Tongue (tissue), 2 donors: ENCODE data around the gene RFX4. TPM values are rescaled to one million over a fixed set of nuclear protein-coding genes. Genes with fewer than 3 reads are reported as not detected.
A peak's percentile ranks its signal among the peaks of the same experiment; 100 is the strongest.

Source experiments
- DNase-seq: peaks from one replicate; pipeline ENCODE4 v3.0.0-alpha.2; 2015
- total RNA-seq: library from RNA; depleted of rRNA; stranded (reverse); fragments of >200 nt; gene quantifications from one replicate; pipeline ENCODE4 v1.2.3, GENCODE V29; 2014

RFX4 gene
- 0.21 TPM for total RNA-seq

DNA sequence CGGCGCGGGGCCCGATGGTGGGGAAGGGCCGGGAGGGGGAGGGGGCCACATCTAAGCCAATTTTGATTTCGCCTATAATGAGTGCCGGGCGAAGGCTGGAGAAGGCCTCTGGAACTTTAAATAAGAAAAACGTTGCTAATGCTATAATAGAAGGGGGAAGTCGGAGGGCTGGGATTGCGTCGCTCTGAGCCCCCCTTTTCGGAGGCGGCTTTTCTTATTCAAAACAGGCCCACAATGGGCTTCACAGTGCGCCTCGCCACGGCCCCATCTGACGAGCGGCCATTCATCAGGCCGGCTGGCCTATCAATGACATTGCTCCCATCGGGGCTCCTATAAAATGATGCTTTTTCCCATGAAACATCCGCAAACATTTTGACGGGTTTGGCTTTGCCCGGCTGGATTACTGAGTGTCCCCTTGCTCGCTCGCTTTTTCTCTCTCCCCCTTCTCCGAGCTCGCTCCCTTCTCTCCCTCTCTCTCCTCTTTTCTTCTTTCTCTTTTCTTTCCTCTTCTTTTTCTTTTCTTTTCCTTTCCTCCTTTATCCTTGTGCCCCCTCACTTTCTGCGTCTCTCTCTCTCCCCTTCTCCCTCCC is at the start of gene RFX4:
Gene RFX4, plus strand, starts transcription at position 364 of the 590 bp plus-strand sequence. CDS start 317 bp downstream, outside the sequence.
- peak; percentile 18 for DNase-seq

DNA sequence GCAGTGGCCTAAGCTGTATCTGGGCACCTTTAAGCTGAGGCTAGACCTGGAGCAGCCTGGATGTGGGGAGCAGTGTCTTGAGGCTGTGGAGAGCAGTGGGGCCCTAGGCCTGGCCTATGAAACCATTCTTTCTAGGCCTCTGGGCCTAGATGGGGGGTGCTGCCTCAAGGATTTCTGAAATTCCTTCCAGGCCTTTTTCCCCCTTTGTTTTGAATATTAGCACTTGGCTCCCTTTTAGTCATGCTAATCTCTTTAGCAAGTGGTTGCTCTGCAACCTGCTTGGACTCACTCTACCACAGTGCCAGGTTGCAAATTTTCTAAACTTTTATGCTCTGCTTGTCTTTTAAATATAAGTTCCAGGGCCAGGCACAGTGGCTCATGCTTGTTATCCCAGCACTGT is 41.6 kb upstream of the RFX4 start:
- no peak for DNase-seq

DNA sequence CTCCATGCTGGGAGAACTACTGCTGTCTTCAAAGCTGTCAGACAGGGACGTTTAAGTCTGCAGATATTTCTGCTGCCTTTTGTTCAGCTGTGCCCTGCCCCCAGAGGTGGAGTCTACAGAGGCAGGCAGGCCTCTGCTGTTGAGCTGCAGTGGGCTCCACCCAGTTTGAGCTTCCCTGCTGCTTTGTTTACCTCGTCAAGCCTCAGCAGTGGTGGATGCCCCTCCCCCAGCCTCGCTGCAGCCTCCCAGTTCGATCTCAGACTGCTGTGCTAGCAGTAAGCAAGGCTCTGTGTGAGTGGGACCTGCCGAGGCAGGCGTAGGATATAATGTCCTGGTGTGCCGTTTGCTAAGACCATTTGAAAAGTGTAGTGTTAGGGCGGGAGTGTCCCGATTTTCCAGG is 31.4 kb upstream of the RFX4 start:
- DNase-seq, result no peak

DNA sequence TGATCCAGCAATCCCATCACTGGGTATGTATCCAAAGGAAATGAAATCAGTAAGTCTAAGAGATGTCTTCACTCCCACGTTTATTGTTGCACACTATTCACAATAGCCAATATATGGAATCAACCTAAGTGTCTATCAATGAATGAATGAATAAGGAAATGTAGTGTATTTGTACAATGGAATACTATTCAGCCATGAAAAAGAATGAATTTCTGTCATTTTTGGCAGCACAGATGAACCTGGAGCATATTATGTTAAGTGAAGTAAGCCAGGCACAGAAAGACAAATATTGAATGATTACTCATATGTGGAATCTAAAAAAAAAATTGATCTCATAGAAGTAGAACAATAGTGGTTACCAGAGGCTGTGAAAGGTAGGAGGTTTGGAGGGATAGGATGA is 30.6 kb upstream of the RFX4 start:
- DNase-seq, result no peak

DNA sequence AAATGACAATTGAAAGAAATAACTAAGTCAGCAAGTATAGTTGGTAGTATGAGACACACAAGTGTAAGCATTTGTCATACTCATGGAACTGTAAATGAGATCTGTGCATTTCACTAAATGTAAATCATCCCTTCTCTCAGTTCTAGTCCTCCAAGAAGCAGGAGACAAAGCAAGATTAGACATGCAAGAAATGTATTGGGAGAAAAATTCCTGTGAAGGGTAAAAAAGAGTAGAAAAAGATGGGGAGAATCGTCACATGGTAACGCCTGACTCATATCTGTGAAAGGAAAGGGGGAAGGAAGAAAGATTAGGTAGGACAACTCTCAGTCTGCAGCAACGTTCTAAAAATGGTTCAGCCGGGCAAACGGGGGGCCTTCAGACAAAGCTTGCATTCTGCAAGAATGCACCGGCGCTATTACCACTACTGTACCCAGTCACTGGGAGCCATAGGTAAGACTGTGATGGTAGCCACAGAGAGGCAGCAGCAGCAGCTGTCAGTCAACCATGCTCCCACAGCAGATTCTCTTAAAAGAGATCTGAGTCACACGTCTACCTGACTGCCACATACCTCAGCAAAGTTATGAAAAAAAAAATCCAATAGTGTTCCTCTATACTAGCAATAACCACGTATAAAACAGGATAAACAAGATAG is 18.0 kb upstream of the RFX4 start:
- no peak for DNase-seq

DNA sequence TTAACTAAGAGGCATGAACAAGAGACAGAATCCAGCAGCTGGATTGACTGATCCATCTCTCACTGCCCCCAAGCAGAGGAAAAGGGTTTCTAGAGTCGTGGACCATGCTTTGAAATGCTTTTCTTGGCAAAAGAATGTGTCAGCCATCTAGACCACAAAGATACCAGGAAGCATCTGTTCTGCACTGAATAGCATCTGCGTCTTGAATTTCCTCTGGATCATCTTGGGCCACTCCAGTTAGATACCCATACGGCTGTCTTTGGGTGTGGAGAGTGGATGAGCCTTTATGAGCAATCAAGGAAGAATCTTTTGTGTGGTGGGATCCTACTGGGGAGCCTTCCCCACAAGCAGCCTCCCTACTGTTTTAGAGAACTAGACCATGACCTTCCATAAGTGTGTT is 16.0 kb upstream of the RFX4 start:
- DNase-seq, result no peak

DNA sequence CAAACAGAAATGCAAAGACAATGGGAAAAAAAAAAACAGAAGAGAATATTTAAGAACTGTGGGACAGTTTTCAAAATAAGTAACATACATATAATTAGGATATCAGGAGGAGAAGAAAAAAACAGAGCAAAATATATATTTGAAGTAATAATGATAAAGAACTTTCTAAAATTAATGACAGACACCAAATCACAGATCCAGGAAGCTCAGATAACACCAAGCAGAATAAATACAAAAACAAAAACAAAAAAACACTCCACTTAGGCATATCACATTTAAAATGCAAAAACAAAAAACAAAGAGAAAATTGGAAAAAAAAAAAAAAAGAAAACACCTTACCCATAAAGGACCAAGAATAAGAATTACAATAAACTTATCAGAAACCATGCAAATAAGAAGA is 9.6 kb upstream of the RFX4 start:
- no peak for DNase-seq

DNA sequence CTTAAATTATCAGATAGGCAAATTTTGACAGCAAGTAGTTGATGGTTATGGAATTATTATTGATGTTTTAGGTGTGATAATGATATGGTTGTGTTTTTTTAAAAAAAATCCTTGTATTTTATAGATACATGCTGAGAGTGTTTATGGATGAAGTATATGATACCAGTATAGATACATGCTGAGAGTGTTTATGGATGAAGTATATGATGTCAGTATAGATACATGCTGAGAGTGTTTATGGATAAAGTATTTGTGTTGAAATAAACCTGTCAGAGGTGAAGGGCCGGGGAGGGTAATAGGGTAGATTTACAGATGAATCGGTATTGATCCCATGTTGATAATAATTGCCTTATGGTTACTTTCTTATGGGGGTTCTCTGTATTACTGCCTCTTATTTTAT is 6.0 kb upstream of the RFX4 start:
- no peak for DNase-seq

DNA sequence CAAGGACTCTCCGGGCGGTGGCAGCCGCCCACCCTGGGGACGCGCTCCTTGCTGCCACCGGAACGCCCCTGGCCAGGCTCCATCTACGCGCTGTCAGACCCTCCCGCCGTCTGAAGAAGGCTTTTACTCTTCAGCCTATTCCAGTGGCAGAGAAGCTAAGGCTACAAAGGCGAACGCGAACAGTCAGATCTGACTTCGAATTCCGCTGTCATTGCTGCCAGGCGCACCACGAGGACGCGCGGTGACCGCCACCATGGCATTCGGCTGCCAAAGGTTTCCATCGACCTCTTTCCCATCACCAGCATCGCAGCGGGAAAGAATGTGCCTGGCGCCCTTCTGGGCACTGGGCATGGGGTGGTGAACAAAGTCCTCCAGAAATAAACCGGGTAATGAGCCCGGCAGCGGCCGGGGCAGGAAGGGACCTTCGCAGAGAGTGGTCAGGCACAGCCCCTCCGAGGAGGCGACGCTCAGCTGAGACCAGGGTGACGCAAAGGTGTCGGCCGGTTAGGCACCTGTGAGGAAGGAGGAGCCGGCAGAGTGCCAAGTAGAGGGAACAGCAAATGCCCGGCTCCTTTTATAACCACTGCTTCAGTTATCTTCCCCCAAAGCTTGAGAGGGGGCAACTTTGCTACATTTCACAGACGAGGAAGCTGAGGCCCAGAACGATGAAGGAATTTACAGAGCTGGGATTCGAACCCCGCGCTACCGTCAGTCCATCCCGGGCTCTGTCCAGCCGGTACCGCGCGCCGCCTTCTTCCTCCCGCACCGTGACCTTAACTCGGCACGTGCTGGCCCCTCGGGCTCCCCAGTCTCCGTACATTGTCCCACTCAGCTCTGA is 1.9 kb upstream of the RFX4 start:
- DNase-seq, result no peak

DNA sequence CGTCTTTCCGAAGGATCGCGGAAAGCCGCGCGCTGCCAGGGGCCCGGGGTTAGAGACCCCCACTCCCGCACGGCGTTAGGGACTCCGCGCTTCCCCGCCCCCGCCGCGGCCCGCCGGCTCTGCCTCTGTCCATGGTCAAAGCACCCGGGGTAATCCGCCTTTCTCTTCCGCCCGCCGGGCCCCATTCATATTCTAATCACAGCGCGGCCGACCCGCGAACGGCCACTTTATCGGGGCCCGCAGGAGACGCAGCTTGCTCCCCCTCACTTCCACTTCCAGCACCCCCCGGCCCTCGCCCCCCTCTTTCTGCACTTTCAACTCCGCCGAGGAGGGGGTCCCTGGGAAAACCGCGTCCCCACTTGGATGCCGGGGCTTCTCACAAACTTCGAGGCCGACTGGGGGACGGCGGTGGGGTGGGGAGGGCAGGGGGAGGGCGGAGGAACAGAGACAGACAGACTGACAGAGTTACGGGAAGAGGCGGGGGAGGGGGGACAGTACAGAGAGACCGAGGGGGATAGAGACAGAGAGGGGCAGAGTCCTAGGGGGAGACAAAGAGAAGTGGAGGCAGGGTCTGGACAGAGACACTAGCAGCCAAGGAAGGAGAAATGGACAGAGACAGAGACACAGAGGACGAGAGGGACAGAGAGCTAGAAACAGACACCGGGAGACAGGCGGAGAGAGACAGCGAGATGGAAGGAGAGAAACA is 1.1 kb upstream of the RFX4 start:
- peak; percentile 43 for DNase-seq

DNA sequence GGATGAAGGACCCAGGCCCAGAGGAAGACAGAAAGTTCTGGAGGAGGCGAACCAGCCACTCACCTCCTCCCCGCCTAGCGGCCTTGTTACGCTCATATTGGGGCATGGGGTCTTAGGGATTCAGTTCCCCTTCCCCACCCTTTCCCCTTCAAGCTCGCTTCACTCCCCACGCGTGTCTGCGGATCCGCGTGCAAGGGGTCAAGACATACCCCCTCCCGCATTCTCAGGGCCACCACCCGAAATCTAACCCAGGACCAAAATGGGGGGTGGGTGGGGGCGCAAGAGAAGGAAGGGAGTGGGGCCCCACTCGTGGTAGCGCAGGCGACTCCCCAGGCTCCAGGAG is 584 bp upstream of the RFX4 start:
- no peak for DNase-seq

DNA sequence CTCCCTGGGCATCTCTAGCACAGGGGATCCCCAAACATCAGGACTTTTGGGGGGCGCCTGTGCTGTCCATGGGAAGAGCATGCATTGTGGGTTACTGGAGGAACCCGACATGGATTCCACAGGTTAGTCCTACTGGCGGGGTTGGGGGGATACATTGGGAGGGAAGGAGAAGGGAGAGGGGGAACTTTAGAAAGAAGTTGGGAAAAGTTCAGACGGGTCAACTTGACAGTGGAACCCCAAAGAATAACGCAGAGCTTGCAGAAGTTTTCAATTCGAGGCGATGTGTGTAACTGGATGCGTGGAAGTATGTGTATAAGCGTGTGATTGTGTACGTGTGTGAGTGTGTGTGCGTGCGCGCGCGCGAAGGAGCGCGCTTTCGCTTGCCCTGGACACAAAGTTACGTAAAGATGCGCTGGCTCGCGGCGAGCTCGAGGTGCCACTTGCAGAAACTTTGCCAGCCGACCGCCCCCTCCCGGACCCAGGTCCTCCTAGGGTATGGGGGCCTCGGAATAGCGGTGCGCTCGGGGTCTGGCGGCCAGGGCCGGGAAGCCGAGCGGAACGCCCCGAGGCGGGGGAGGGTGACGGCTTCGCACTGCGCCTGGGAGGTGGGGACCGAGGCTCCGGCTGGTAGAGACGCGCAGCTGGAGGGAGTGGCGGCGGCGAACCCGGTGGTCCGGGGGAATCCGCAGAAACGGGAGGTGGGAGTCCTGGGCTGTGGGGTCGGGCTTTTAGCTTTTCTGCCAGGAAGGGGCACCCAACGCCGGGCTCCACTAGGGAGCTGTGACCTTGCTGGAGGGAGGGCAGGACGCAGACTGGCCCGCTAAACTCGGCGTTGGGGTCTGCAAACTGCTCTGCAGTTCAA is 669 bp downstream of the RFX4 start:
- peak; percentile 33 for DNase-seq

DNA sequence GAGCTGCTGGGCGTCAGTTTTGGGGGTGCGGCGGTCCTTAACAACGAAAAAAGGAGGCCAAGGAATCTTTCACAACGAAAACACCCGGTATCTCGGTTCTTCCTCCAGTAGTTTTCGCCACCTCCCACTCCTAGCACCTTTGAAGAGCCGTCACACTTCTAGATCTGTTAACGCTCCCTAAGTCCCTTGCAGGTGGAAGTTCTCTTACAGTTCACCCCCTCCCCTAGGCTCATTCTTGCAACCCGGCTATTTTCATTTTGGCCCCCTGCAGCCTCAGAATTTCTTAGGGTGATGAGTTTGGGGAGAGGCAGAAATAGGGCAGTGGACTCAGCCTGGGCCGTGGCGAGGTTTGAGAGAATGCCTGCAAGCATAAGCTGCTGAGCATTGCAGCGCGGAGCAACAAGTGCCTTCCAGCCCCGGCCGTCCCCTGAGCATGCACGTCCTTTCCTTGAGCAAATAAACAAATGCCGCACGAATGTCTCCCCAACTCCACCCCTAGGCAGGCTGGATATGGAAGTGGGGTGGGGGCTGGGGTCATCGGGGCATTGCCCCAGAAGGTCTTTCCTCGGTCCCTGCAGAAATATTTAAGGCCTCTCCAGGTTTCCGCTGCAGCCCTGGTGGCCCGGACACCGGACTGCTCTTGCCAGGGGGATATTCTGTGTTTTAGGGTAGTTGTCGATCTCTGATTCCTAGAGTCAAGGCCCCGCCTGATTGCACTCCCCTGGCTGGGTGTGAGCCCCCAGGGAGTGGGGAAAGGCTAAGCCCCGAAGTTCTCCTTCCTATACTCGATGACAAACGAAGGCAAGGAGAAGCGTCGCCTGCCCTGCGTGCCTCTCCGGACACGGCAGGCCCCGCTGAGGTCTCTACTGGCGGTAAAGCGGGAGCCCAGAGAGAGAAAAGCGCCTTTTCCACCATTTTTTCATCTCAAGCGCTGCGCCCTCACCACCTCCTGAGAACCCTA is 1.6 kb downstream of the RFX4 start:
- peak; percentile 27 for DNase-seq

DNA sequence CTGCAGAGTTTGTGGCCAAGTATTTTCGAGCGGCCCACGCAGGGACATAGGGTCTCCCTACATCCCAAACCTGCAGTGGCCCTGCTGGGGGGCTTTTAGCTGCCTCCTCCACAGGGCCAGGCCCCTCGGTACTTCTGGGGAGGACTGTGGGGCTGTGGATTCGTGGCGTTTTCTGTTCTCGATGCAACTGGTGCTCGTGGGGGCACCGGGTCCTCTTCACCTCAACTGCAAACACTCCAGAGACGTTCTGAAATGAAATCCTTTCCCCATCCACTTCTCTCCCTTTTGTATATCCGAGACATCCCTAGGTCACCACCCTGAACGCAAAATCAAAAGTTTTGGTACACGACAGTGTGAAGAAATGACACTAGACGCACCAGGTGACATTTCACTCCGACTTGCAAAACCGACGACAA is 2.3 kb downstream of the RFX4 start:
- DNase-seq, result no peak

DNA sequence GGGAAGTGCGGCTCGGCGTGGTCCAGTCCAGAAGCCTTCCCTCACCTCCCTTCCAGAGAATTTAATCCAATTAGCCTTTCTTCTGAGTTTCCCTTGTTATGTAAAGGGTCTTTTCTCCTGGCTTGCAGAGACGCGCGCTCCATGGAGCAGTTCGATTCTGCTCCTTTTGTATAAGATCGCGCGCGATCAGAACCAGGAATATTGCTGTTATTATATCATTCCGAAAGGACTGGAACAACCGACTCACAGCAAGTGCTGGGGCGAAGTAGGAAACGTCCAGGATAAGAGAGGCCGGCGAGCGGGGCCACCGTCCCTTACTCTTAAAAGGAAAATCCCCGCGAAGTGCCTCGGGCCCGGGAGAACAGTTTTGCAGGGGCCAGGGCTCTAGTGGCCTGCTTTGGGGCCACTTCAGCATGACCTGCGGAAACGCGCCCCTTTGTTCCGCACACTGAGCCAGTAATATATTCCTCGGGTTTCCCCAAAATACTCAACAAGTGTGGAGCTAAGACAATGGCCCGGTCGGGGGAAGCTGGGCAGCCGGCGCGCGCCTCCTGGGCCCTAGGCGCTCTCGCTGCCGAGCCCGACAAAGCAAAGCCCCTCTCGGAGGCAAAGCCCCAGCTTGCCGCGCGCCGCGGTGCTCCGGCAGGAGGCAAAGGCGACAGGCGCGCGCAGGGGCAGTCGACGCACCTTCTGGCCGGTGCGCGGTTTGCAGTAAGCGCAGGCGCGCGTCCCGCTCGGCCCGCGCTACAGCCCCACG is 2.9 kb downstream of the RFX4 start:
- peak; percentile 20 for DNase-seq

DNA sequence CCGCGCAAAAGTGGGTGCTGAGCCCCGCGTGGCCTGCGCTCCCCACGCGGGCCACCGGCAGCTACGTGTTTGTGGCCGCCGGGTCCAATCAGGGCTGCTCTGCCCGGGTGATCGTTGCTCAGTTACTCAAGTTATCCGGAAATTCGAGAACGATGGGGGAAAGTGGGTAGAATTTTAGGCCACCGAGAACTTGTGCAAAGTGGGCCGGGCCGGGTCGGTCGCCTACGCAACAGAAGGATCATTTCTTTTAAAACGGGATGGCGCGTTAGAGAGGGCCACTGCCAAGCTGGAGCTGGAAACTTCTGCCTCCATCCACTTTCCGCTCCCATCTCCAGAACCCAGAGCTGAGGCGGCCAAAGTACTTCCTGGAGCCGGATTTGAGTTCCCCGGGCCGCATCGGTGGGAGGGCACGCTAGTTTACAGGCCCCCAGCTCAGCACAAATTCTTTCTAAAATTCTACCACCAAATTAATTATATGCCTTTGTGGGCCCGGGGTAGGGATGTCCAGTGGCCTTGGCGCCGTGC is 3.5 kb downstream of the RFX4 start:
- no peak for DNase-seq

DNA sequence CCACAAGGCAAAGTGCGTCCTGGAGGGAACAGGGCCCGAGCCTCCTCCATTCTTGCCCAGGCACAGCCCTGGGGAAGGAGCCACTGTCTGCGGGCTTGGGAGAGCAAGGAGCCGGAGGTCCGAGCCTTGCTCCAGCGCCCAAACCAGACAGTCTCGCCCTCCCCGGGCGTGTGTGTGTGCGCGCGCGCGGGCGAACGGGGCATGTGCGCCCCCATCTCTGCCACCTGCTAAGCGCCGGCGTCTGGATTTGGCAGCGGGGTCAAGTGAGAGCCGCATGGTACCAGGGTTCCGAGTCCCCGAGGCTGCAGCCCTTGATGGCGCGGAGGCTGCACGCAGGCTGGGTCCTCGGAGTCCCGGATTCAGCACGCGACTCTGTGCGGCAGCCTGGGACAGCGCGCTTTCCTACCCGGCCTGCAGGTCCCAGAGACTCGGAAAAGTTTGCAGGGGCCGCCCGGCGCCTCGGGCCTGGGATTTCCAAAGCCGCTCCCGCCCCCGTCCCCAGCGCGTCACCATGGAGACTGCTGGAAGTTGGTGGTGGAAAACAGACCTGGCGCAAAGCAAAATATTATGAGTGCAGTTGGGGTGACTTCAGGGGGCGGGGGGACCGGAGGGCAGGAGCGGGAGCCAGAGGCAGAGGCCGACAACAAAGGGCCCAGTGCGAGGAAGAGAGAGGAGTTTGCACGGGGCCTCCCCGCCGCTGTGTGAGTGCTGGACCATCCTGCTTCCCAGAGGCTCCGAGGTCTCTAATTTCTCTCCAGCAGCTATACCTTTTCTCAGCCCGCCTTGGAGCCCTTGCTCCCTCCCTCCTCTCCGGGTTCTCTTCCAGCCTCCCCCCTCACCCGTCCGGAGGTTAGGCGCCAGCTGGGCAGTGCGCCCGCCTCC is 4.2 kb downstream of the RFX4 start:
- DNase-seq, result peak; percentile 53

DNA sequence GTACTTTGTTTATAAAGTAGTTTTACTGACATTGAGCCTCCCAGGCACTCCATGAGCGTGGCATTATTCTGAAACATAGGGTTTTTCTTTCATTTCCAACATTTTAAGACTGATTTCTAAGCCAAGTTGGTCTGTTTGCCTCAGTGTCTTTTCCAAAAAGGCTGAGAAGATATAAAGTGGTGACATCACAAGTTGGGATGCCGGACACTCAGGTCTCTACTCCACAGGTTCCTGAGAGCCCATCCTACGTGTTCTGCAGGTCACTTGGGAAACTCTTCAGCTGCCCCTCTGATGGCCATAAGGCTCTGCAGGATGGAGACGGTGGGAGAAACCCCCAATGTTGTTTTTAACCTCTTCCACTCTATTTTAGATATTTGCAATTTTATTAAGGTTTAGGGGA is 6.0 kb downstream of the RFX4 start:
- no peak for DNase-seq

DNA sequence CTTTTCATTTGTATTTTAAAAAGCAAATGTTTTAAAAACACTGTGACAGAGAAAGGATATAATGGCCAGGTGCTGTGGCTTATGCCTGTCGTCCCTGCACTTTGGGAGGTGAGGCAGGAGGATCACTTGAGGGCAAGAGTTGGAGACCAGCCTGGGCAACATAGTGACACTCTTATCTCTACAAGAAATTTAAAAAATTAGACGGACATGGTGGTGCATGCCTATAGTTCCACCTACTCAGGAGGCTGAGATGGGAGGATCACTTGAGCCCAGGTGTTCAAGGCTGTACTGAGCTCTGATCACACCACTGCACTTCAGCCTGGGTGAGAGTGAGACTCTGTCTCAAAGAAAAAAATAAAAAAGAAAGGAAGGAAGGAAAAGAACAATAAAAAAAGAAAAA is 7.8 kb downstream of the RFX4 start:
- no peak for DNase-seq
